ENCODE data around the gene GJD2. TPM values are rescaled to one million over a fixed set of nuclear protein-coding genes. Genes with fewer than 3 reads are reported as not detected.

GJD2 gene
- polyA plus RNA-seq, 1 donor = 0.09 TPM

DNA sequence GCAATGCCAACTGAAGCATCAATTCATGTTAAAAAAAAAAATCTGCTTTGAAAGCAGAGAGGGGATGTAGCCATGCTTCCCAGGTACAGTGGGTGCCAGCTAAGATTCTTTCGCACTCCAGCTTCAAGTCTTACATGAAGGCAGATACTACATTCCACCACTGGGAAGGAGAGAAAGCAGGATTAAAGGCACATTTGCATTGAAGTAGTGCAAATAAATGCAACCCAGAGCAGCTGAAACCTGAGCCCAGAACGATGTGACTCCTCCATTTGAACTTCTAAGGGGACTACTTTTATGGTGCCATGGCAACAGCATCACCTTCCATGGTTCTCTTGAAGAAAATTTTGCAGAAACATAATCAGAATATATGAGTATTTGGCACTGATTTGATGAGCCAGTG, 19.1 kb upstream of the GJD2 start:
- H3K9me3 ChIP-seq (ENCODE audit: control insufficient read depth, low read depth, low read length) = no peaks in the 10 kb centered on the region
- no peaks in the 10 kb centered on the region for H3K36me3 ChIP-seq (ENCODE audit: control insufficient read depth, insufficient read depth, low read length)
- H3K4me3 ChIP-seq (ENCODE audit: low read length) = no peak overlapping the region
- DNase-seq = no peak
- no CpG with 5 or more reads among the region's 2 CpGs for WGBS (ENCODE audit: insufficient coverage, low lambda C conversion rate)
- H3K27ac ChIP-seq (ENCODE audit: low read length) = no peak overlapping the region
- H3K27me3 ChIP-seq (ENCODE audit: control insufficient read depth, insufficient read depth, low read length) = no peaks in the 10 kb centered on the region
- no peaks in the 10 kb centered on the region for H3K4me1 ChIP-seq (ENCODE audit: control insufficient read depth, insufficient read depth, low read length)

DNA sequence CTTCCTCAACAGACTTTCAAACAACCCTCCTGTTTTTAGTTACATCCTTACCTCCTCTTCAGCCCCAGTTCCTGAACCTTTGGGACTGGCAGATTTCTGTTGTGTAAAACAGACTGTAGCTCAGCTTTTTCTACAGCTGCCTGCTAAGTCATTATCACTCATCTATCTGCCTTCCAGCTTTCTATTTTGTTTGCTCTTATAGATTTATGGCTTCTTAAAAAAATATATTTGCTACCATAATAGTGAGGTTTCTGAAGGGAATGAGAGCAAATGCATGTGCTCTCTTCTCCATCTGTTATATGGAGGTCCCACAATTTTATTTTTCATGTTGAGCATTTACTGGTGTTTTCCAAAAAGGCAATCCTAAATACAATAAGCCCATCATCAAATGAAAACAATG, 18.2 kb upstream of the GJD2 start:
- Histone ChIP-seq H3K27me3 (ENCODE audit: control insufficient read depth, insufficient read depth, low read length) (no peaks in the 10 kb centered on the region), H3K9me3 (ENCODE audit: control insufficient read depth, low read depth, low read length) (no peaks in the 10 kb centered on the region), H3K4me1 (ENCODE audit: control insufficient read depth, insufficient read depth, low read length) (no peaks in the 10 kb centered on the region), H3K27ac (ENCODE audit: low read length) (no peak overlapping the region), H3K36me3 (ENCODE audit: control insufficient read depth, insufficient read depth, low read length) (no peaks in the 10 kb centered on the region), H3K4me3 (ENCODE audit: low read length) (no peak overlapping the region)
- no peak for DNase-seq

DNA sequence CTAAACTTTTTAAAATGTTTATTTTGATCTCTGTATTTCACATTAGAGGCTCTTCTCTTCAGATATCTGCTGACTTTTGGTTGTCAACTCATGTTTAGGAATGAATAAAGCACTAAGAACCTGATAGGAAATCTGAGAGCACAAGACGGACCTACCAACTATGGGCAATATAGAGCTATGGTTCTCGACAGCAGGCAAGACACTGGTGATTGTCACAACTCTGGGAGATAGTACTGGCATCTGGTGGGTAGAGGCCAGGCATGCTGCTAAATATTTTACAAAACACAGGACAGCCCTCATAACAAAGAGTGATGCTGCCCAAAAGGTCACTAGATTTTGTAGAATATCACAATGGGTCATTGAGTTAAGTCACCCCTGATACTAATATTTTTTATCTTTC, 17.5 kb upstream of the GJD2 start:
- no peaks in the 10 kb centered on the region for H3K36me3 ChIP-seq (ENCODE audit: control insufficient read depth, insufficient read depth, low read length)
- H3K27me3 ChIP-seq (ENCODE audit: control insufficient read depth, insufficient read depth, low read length) = no peaks in the 10 kb centered on the region
- no peaks in the 10 kb centered on the region for H3K4me1 ChIP-seq (ENCODE audit: control insufficient read depth, insufficient read depth, low read length)
- 100% methylated on average over 1 of the region's 2 CpGs for WGBS (ENCODE audit: insufficient coverage, low lambda C conversion rate)
- no peak overlapping the region for H3K27ac ChIP-seq (ENCODE audit: low read length)
- no peaks in the 10 kb centered on the region for H3K9me3 ChIP-seq (ENCODE audit: control insufficient read depth, low read depth, low read length)
- H3K4me3 ChIP-seq (ENCODE audit: low read length) = no peak overlapping the region
- DNase-seq = no peak

DNA sequence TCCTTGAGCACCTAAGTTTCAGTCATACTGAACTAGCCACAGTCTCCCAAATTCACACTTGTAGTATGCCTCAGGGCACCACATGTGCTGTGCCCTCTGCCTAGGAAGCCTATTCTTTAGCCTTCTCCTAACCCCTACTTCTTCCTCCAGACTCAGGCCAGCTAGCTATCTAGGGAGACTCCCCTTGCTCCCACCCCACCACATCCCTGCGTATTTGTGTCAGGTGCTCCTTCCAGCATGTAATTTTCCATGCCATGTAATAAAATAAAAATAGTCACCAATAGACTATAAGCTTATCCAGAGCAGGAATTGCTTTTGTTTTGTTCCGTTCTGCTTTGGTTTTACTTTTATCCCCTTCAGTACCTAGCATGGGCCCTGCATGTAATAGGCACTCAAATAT, 14.9 kb upstream of the GJD2 start:
- no peaks in the 10 kb centered on the region for H3K27me3 ChIP-seq (ENCODE audit: control insufficient read depth, insufficient read depth, low read length)
- 93% methylated on average over 2 of the region's 2 CpGs for WGBS (ENCODE audit: insufficient coverage, low lambda C conversion rate)
- H3K9me3 ChIP-seq (ENCODE audit: control insufficient read depth, low read depth, low read length) = no peaks in the 10 kb centered on the region
- no peaks in the 10 kb centered on the region for H3K36me3 ChIP-seq (ENCODE audit: control insufficient read depth, insufficient read depth, low read length)
- no peak overlapping the region for H3K27ac ChIP-seq (ENCODE audit: low read length)
- DNase-seq = no peak
- no peaks in the 10 kb centered on the region for H3K4me1 ChIP-seq (ENCODE audit: control insufficient read depth, insufficient read depth, low read length)
- no peak overlapping the region for H3K4me3 ChIP-seq (ENCODE audit: low read length)

DNA sequence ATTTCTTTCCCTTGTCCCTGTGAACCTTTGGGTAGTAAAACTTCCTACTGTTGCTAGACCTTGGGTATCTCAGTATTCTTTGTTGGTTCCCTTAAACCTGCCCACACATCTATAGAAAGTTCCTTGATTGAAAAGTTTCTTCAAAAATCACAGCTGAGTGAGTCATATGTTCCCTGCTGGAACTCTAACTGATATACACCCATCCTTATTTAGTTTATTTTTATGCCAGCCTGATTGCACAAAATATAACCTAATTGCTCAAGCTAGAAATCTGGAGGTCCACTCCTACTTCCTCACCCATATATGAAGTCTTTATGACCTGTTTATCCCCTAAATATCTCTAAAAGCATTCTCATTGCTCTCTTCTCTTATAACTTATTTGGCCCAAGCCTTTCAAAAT, 13.7 kb upstream of the GJD2 start:
- H3K27ac ChIP-seq (ENCODE audit: low read length) = no peak overlapping the region
- no peak overlapping the region for H3K4me3 ChIP-seq (ENCODE audit: low read length)
- no peaks in the 10 kb centered on the region for H3K27me3 ChIP-seq (ENCODE audit: control insufficient read depth, insufficient read depth, low read length)
- H3K36me3 ChIP-seq (ENCODE audit: control insufficient read depth, insufficient read depth, low read length) = no peaks in the 10 kb centered on the region
- no peaks in the 10 kb centered on the region for H3K4me1 ChIP-seq (ENCODE audit: control insufficient read depth, insufficient read depth, low read length)
- DNase-seq = no peak
- H3K9me3 ChIP-seq (ENCODE audit: control insufficient read depth, low read depth, low read length) = no peaks in the 10 kb centered on the region

DNA sequence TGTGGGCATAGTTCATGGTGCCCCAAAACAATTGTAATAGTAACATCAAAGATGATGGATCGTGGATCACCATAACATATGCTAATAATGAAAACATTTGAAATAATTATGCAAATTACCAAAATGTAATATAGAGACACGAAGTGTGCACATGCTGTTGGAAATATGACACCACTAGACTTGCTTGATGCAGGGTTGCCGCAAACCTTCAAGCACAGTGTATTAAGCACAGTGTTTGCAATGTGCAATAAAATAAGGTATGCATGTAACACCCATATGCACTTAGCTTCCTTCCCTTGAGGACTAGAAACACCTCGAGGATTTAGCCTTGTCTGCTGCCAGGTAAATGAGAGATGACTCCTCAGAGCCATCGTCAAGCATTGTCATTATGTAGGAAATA, 10.9 kb upstream of the GJD2 start:
- WGBS (ENCODE audit: insufficient coverage, low lambda C conversion rate) = 100% methylated on average over 1 of the region's 5 CpGs

DNA sequence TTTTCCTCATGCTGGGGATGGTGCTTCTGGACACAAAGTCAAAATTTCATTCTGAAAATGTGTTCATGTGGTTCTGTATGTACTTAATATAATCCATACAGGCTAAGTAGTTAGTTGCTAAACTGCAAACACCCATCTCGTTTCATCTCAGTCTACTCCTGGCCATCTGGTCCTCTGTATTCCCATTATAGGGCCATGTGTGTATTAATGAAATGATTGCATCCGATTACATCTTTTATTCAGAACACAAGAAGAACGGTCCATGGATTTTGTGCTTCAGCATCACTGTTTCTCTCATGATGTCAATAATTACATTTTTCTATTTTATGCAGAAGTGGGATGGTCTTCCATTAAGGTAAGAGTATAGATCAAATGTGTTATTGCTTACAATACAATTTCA, 6.1 kb upstream of the GJD2 start:
- DNase-seq = no peak
- 100% methylated on average over 2 of the region's 3 CpGs for WGBS (ENCODE audit: insufficient coverage, low lambda C conversion rate)

More for the DNA sequence above, 10.9 kb upstream of the GJD2 start:
- Histone ChIP-seq H3K27me3 (ENCODE audit: control insufficient read depth, insufficient read depth, low read length) (no peaks in the 10 kb centered on the region), H3K4me1 (ENCODE audit: control insufficient read depth, insufficient read depth, low read length) (no peaks in the 10 kb centered on the region), H3K27ac (ENCODE audit: low read length) (no peak overlapping the region), H3K9me3 (ENCODE audit: control insufficient read depth, low read depth, low read length) (no peaks in the 10 kb centered on the region), H3K4me3 (ENCODE audit: low read length) (no peak overlapping the region), H3K36me3 (ENCODE audit: control insufficient read depth, insufficient read depth, low read length) (no peaks in the 10 kb centered on the region)
- DNase-seq = no peak

DNA sequence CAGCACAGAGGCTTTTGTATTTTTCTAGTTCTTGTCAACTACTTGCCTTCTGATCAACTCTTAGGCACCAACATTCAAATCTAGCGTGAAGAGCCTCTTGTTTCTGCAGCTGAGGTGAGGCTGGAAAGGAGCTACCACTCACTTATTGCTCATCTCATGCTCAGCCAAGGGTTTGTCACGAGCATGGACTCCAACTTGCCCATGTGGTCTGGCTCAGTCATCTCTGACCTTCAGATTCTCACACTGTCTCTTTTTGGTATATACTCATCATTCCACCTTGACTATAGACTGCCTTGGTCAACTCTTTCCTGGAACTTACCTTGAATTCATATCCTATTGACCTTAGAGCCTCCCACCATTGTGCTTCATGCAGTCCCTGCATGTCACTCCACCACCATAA, 5.2 kb upstream of the GJD2 start:
- no peak overlapping the region for H3K4me3 ChIP-seq (ENCODE audit: low read length)
- H3K4me1 ChIP-seq (ENCODE audit: control insufficient read depth, insufficient read depth, low read length) = no peaks in the 10 kb centered on the region
- H3K9me3 ChIP-seq (ENCODE audit: control insufficient read depth, low read depth, low read length) = no peaks in the 10 kb centered on the region
- peaks cover 22% of the 10 kb centered on the region for H3K27me3 ChIP-seq (ENCODE audit: control insufficient read depth, insufficient read depth, low read length)
- no peak overlapping the region for H3K27ac ChIP-seq (ENCODE audit: low read length)
- no CpG with 5 or more reads among the region's 2 CpGs for WGBS (ENCODE audit: insufficient coverage, low lambda C conversion rate)
- DNase-seq = no peak
- no peaks in the 10 kb centered on the region for H3K36me3 ChIP-seq (ENCODE audit: control insufficient read depth, insufficient read depth, low read length)

More for the DNA sequence above, 6.1 kb upstream of the GJD2 start:
- Histone ChIP-seq H3K27me3 (ENCODE audit: control insufficient read depth, insufficient read depth, low read length) (peaks cover 13% of the 10 kb centered on the region), H3K4me3 (ENCODE audit: low read length) (no peak overlapping the region), H3K4me1 (ENCODE audit: control insufficient read depth, insufficient read depth, low read length) (no peaks in the 10 kb centered on the region), H3K36me3 (ENCODE audit: control insufficient read depth, insufficient read depth, low read length) (no peaks in the 10 kb centered on the region), H3K9me3 (ENCODE audit: control insufficient read depth, low read depth, low read length) (no peaks in the 10 kb centered on the region), H3K27ac (ENCODE audit: low read length) (no peak overlapping the region)

DNA sequence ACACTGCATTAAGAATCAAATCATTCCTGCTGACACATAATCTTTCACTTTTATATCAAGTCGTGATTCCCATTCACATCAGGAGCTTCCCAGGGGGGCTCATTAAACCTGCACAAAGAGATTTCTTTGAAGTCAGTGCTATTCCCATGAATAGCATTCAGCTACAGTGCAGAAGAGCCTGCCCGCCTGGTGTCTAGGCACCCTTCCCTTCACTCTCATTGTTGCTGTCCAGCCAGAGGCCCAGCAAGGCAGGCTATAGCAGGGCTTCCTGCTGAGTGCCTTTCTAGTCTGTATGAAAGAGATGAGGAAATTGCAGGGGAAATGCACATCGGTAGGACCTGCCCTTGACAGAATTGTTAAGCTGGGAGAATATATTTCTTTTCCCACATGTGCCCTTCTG, 4.5 kb upstream of the GJD2 start:
- Histone ChIP-seq H3K4me1 (ENCODE audit: control insufficient read depth, insufficient read depth, low read length) (no peaks in the 10 kb centered on the region), H3K4me3 (ENCODE audit: low read length) (no peak overlapping the region), H3K36me3 (ENCODE audit: control insufficient read depth, insufficient read depth, low read length) (no peaks in the 10 kb centered on the region), H3K27ac (ENCODE audit: low read length) (no peak overlapping the region), H3K27me3 (ENCODE audit: control insufficient read depth, insufficient read depth, low read length) (peaks cover 28% of the 10 kb centered on the region), H3K9me3 (ENCODE audit: control insufficient read depth, low read depth, low read length) (no peaks in the 10 kb centered on the region)
- DNase-seq = no peak
- no CpG with 5 or more reads among the region's 3 CpGs for WGBS (ENCODE audit: insufficient coverage, low lambda C conversion rate)

DNA sequence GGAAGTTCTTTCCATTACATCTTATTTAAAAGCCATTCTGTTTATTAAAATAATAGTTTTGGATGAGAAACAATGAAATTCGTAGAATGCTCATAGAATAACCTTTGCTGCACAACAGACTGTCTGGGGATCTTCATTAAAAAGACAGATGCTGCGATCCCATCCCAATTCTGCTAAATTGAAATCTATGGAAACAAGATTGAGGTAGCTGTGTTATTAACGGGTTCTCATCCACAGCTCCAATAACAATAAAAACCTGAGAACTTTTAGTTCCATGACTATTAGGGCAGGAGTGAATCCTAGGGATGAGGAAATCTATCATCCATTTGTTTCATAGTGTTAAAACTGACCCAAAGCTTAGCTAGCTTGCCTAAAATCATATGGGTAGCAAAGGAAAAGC, 2.5 kb upstream of the GJD2 start:
- no peak overlapping the region for H3K4me3 ChIP-seq (ENCODE audit: low read length)
- WGBS (ENCODE audit: insufficient coverage, low lambda C conversion rate) = no CpG with 5 or more reads among the region's 3 CpGs
- H3K36me3 ChIP-seq (ENCODE audit: control insufficient read depth, insufficient read depth, low read length) = no peaks in the 10 kb centered on the region
- H3K27me3 ChIP-seq (ENCODE audit: control insufficient read depth, insufficient read depth, low read length) = peaks cover 45% of the 10 kb centered on the region
- DNase-seq = no peak
- no peak overlapping the region for H3K27ac ChIP-seq (ENCODE audit: low read length)
- peaks cover 2% of the 10 kb centered on the region for H3K9me3 ChIP-seq (ENCODE audit: control insufficient read depth, low read depth, low read length)
- no peaks in the 10 kb centered on the region for H3K4me1 ChIP-seq (ENCODE audit: control insufficient read depth, insufficient read depth, low read length)

DNA sequence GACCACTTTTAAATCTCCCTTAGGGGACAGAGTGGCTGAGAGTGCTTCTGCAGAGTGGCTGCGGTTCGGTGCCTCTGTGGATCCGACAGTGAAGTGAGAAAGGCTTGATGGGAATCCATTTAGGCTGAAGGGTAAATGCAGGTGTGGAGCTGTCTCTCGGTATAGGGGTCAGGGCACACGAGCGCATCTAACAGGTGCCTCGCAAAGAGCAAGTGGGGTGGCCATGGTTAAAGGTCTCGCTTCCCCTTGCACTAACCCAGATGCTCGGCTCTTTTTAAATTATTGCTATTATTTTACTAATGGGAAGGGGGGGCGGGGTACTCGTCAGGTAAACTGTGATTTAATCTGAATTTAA, 598 bp upstream of the GJD2 start:
- Histone ChIP-seq H3K9me3 (ENCODE audit: control insufficient read depth, low read depth, low read length) (peaks cover 2% of the 10 kb centered on the region), H3K4me1 (ENCODE audit: control insufficient read depth, insufficient read depth, low read length) (no peaks in the 10 kb centered on the region), H3K27ac (ENCODE audit: low read length) (no peak overlapping the region), H3K27me3 (ENCODE audit: control insufficient read depth, insufficient read depth, low read length) (peaks cover 46% of the 10 kb centered on the region), H3K4me3 (ENCODE audit: low read length) (no peak overlapping the region), H3K36me3 (ENCODE audit: control insufficient read depth, insufficient read depth, low read length) (no peaks in the 10 kb centered on the region)
- DNase-seq = no peak
- no CpG with 5 or more reads among the region's 11 CpGs for WGBS (ENCODE audit: insufficient coverage, low lambda C conversion rate)

All from large intestine (tissue), 3 donors.